Fibroblast of the conjunctiva (primary cell): ENCODE measurements around the gene TJAP1.
"Not testable (repeated sequence)": the region's sequence is repeated elsewhere in the genome, so short reads cannot be mapped to it uniquely, and the experiment has no call there.

Source experiments
- DNase-seq: peaks from one replicate; pipeline ENCODE4 v3.0.0-alpha.2; 2010; ENCODE audit warnings: low read depth

Gene TJAP1

GRCh38 chr6:43454290-43454695, 23.1 kb upstream of the TJAP1 start:
- DNase-seq: no peak

- peak; percentile 74 for DNase-seq
Measured at GRCh38 chr6:43454696-43455530, 22.5 kb upstream of the TJAP1 start.

- DNase-seq: no peak
Measured at GRCh38 chr6:43455531-43456428, 21.6 kb upstream of the TJAP1 start, which contains the start of gene DLK2. TSS of gene DLK2 (minus strand) at chr6:43455548. CDS start at chr6:43454825, 723 bp downstream.

GRCh38 chr6:43457643-43458042, 19.7 kb upstream of the TJAP1 start:
- DNase-seq: no peak

- DNase-seq: not testable (repeated sequence)
Measured at GRCh38 chr6:43458154-43458553, 19.2 kb upstream of the TJAP1 start.

- DNase-seq: no peak
Measured at GRCh38 chr6:43459535-43459934, 17.8 kb upstream of the TJAP1 start.

GRCh38 chr6:43460032-43460431, 17.3 kb upstream of the TJAP1 start:
- DNase-seq: no peak

- DNase-seq: no peak
Measured at GRCh38 chr6:43461936-43462335, 15.4 kb upstream of the TJAP1 start.

GRCh38 chr6:43464337-43464736, 13.0 kb upstream of the TJAP1 start:
- DNase-seq: no peak

GRCh38 chr6:43465948-43466347, 11.4 kb upstream of the TJAP1 start:
- DNase-seq: no peak

GRCh38 chr6:43467265-43467664, 10.1 kb upstream of the TJAP1 start:
- DNase-seq: not testable (repeated sequence)

- DNase-seq: no peak
Measured at GRCh38 chr6:43467752-43468151, 9.6 kb upstream of the TJAP1 start.

- DNase-seq: no peak
Measured at GRCh38 chr6:43468240-43468639, 9.1 kb upstream of the TJAP1 start.

- DNase-seq: no peak
Measured at GRCh38 chr6:43468748-43469681, 8.4 kb upstream of the TJAP1 start.

- no peak for DNase-seq
Measured at GRCh38 chr6:43469947-43470346, 7.4 kb upstream of the TJAP1 start.

GRCh38 chr6:43471399-43471798, 6.0 kb upstream of the TJAP1 start:
- DNase-seq: no peak

- DNase-seq: no peak
Measured at GRCh38 chr6:43472515-43472914, 4.9 kb upstream of the TJAP1 start.

GRCh38 chr6:43475516-43475915, 1.9 kb upstream of the TJAP1 start:
- no peak for DNase-seq

- DNase-seq: no peak
Measured at GRCh38 chr6:43476746-43477145, 624 bp upstream of the TJAP1 start.

- DNase-seq: no peak
Measured at GRCh38 chr6:43478008-43478372, 620 bp downstream of the TJAP1 start.

GRCh38 chr6:43481075-43481474, 3.7 kb downstream of the TJAP1 start:
- DNase-seq: no peak
